D341Med (cell line): Measurements from ENCODE around the gene VEGFB.

Source experiments
- DNase-seq: peaks from one replicate; pipeline ENCODE4 v3.0.0; 2012; ENCODE audit warnings: low spot score

VEGFB gene

GRCh38 chr11:64233913-64234586 lies at the start of gene VEGFB:
TSS of gene VEGFB (plus strand) at chr11:64234584. CDS start at chr11:64234834, 250 bp downstream.
- peak; percentile 85 for DNase-seq

DNA sequence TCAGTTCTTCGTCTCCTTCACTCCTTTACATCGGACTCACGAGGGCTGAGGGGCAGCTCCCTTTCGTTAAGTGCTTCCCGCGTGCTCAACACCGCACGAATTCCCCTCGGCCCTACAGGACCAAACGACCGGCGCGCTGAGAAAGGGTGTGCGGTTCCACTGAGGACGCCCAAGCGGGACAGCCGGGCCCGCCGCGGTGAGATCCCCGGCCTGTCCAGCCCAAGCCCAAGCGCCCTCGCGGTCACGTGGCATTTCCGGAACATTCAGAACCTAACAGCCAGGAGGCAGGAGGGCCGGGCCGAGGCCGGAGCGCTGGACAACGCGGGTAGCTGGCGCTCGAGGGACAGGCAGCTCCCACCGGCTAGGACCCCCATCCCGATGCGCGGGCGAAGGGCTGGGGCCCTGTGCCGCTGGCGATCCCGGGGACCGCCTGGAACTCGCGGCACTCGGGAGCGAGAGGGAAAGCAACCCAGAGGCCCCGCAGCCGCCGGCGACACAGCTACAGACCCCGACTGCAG lies 49.1 kb upstream of the VEGFB start:
- no peak for DNase-seq

DNA sequence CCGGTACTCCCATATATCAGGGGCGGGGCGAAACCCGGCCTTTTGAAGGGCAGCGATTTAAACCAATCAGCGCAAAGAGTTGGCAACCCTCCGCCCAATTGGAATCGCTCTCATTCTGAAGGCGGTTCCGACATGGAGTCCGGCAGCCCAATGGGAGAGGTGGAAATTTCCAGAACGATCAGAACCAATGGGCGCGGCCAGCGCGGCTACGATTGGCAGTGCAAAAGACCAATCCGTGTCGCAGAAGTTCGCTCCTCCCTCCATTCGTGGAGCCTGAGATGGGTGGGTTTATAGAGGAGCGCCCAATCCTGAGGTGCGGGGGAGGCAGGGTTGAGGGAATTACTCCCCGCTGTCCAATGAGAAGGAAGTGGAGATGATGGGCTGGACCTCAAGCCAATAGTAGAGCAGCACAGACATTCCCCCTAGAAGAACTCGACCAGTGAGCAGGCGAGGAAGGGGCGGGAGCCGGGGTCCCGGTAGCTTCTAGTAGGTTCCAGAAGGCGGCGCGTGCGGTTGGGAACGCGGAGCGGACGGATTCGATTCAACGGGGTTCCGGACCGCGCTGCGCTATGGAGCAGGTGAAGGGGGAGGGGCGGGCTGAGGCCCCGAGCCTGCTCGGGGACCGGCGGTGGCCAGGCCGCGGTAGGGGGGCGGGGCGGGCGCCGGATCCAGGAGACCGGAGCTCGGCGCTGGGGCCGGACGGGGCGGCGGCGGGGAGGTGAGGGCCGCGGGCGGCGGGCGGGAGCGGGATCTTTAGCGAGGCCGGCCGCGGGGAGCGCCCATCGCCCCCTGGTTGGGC lies 48.5 kb upstream of the VEGFB start, which contains the start of gene STIP1:
Gene STIP1, plus strand, starts transcription at position 479 of the 799 bp plus-strand sequence. Its CDS starts 91 bp downstream, at position 570.
- peak; percentile 95 for DNase-seq

- no peak for DNase-seq
Measured at GRCh38 chr11:64186492-64187165, 47.8 kb upstream of the VEGFB start.

GRCh38 chr11:64192434-64192833 lies 42.0 kb upstream of the VEGFB start:
- no peak for DNase-seq

DNA sequence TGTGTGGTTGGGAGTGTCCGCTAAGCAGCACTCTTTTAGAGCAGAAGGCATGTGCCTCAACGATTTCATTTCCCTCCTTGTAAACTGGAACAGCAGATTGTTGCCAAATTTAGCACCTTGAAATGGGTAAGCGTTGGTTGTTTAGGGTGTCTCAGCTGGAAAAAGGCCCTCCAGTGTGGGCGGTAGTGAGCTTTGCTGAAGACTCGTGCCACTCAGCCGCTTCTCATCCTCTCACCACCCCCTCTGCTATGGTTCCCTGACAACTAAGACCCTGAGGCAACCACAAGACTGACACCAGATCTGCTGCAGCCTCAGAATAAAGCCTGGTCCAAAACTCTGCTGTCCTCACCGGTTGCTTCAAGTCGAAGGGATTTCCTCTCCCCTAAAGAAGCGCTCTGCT lies 37.8 kb upstream of the VEGFB start:
- no peak for DNase-seq

- DNase-seq, result no peak
Measured at GRCh38 chr11:64198511-64198910, 35.9 kb upstream of the VEGFB start.

- no peak for DNase-seq
Measured at GRCh38 chr11:64201543-64201942, 32.8 kb upstream of the VEGFB start.

GRCh38 chr11:64202992-64203391 lies 31.4 kb upstream of the VEGFB start:
- no peak for DNase-seq

GRCh38 chr11:64203421-64204079 lies 30.8 kb upstream of the VEGFB start:
- DNase-seq, result peak; percentile 32

DNA sequence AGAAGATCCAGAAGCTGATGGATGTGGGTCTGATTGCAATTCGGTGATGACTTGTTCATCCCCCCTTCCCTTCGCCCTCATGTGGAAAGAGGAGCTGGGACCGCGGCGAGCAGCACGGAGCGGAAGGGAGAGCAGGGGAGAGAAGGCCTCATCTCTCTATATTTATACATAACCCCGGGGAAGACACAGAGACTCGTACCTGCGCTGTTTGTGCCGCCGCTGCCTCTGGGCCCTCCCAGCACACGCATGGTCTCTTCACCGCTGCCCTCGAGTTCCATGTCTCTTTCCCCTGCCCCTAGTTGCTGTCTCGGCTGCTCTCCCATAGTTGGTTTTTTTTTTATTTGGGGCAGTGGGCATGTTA lies 30.3 kb upstream of the VEGFB start:
- DNase-seq, result peak; percentile 38

GRCh38 chr11:64204464-64204989 lies 29.9 kb upstream of the VEGFB start:
- peak; percentile 91 for DNase-seq

DNA sequence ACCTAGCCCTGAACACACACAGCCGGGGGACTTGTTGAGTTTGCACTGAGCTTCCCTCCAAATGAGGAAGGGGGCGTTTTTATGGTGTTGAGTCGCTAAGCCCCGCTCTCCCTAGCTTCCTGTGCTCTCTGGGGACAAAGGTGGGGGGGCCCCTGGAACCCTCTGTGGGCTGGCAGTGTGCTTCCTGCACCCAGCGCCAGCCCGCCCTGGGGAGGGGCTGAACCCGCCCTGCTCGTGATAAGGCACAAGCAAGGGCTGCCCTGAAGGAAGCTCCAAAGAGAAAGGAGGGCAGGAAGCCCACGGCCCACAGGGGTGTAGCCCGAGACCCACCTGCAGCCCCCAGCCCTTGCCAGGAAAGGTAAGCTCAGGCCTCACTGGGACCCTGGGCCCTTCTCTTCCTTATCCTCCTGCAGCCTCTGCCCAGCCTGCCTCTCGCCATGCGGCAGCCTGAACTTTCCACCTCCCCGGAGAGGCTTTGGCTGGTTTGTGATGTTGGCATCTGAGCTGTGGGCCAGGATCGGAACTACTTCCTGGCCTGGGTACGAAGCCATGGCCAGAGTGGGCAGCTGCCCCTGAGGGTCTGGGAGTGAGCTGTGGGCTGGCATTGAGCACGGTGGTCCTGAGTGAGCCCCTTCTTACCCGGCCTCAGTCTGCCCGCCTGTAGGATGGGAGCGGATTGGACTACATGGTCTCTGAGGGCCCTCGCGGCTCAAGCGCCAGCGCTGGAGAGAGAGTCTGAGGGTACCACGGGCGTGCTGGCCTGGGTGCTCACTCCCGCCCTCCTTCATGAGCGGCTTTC lies 27.7 kb upstream of the VEGFB start, which contains the start of gene FERMT3:
Gene FERMT3, plus strand, starts transcription at position 265 of the 799 bp plus-strand sequence. CDS start 644 bp downstream, outside the sequence.
- peak; percentile 26 for DNase-seq

DNA sequence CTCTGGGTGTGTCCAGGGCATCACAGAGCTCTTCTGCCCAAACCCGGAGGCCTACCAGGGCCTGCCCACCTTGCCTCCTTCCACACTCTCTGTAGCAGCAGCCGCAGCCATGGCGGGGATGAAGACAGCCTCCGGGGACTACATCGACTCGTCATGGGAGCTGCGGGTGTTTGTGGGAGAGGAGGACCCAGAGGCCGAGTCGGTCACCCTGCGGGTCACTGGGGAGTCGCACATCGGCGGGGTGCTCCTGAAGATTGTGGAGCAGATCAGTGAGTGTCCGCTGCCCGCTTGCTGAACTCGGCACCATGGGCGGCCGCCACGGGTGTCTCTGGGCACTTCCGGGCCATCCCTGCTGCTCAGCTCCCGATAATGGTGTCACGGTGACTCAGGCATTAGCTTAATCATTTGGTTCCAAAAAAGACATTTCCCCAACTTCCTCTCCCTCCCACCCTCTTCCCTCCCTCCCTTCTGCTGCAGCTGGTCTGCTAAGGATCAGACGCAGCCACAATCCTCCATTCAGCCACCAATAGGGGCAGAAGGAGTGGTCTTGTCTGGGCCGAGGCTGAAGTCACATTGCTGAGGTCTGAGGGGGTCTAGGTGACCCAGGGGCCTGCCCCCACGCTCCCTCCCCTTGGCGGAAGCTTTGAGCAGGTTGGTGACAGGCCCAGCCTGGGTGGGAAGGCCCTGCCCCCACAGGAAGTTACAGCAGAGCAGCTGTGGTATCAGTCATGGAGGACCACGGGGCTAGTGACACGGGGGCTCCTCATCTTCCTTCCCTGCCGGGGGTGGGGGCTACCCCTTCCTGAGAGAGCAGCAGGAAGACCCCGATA lies 26.9 kb upstream of the VEGFB start:
- DNase-seq, result peak; percentile 22

- peak; percentile 26 for DNase-seq
Measured at GRCh38 chr11:64208086-64208795, 26.1 kb upstream of the VEGFB start.

GRCh38 chr11:64208796-64209562 lies 25.4 kb upstream of the VEGFB start:
- peak; percentile 26 for DNase-seq

DNA sequence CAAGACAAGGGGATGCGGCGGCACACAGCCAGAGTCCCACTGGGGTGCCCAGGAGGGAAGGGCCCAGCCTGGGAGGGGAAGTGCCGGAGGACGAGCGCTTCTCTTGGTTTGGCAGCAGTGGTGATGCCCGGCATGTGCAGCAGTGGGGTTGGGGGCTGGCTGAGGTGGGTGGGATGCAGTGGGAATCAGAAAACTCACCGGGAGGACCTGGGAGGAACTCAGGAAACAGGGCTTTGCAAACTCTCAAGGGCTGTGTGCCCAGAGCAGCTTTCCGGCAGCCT lies 24.9 kb upstream of the VEGFB start:
- no peak for DNase-seq

- DNase-seq, result peak; percentile 40
Measured at GRCh38 chr11:64210301-64211020, 23.9 kb upstream of the VEGFB start.
